GM18907 (cell line): ENCODE measurements around the gene SLC12A3.

Experiments
- ATAC-seq: cut with Tn5 transposase; IDR thresholded peaks from one replicate; pipeline ENCODE4 v1.9.1; 2021; ENCODE audit warnings: mild to moderate bottlenecking, moderate library complexity; ENCODE audit not compliant: unreplicated experiment

Gene SLC12A3

GRCh38 chr16:56886296-56886695 lies 21.3 kb downstream of the SLC12A3 start:
- no peak for ATAC-seq

GRCh38 chr16:56886826-56887225 lies 21.8 kb downstream of the SLC12A3 start:
- no peak for ATAC-seq

- peak; percentile 80 for ATAC-seq
Observed at GRCh38 chr16:56888806-56889205, 23.8 kb downstream of the SLC12A3 start.

- ATAC-seq, result no peak
Observed at GRCh38 chr16:56889206-56889605, 24.2 kb downstream of the SLC12A3 start.

- ATAC-seq, result no peak
Observed at GRCh38 chr16:56891685-56892084, 26.7 kb downstream of the SLC12A3 start.

GRCh38 chr16:56892705-56893104 lies 27.7 kb downstream of the SLC12A3 start:
- no peak for ATAC-seq

- no peak for ATAC-seq
Observed at GRCh38 chr16:56894331-56894917, 29.4 kb downstream of the SLC12A3 start.

- no peak for ATAC-seq
Observed at GRCh38 chr16:56895813-56896212, 30.8 kb downstream of the SLC12A3 start.

- no peak for ATAC-seq
Observed at GRCh38 chr16:56896244-56896643, 31.2 kb downstream of the SLC12A3 start.

GRCh38 chr16:56897026-56897799 lies 32.2 kb downstream of the SLC12A3 start:
- ATAC-seq, result no peak

- peak; percentile 70 for ATAC-seq
Observed at GRCh38 chr16:56898847-56899246, 33.8 kb downstream of the SLC12A3 start.

- no peak for ATAC-seq
Observed at GRCh38 chr16:56903866-56904265, 38.9 kb downstream of the SLC12A3 start.

GRCh38 chr16:56907401-56907800 lies 42.4 kb downstream of the SLC12A3 start:
- ATAC-seq, result no peak

- no peak for ATAC-seq
Observed at GRCh38 chr16:56909527-56909979, 44.5 kb downstream of the SLC12A3 start.

- ATAC-seq, result no peak
Observed at GRCh38 chr16:56910112-56910511, 45.1 kb downstream of the SLC12A3 start.

GRCh38 chr16:56910654-56911539 lies 45.9 kb downstream of the SLC12A3 start:
- ATAC-seq, result no peak

- peak; percentile 70 for ATAC-seq
Observed at GRCh38 chr16:56911771-56912571, 47.0 kb downstream of the SLC12A3 start.

GRCh38 chr16:56912746-56913708 lies 48.0 kb downstream of the SLC12A3 start:
- no peak for ATAC-seq

GRCh38 chr16:56914896-56915295 lies 49.9 kb downstream of the SLC12A3 start:
- no peak for ATAC-seq
